ENCODE results near the gene CELF4.

DNA sequence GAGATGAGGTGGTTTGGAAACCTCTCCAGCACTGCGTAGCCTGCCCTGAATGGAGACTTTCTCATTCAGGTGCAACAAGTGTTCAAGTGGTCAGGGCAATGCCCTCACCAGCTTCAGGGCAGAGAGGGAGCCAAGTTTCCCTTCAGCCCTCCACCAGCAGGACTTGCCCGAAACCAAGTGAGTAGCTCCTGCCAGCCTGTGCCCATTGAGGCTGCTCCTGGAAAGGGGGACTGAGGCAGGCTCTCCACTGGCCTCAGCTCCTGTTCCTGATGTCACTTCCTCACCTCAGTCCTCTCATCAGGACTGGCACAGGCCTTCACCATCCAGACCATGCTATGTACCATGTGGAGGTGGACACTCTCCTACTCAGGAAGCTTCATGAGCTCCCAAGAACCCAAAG is 94.6 kb downstream of the CELF4 start:
- no peak for TF ChIP-seq POLR2AphosphoS5 (IDR thresholded peaks at IDR 0.05; ENCODE audit: low read depth, low read length)
- TF ChIP-seq POLR2A (IDR thresholded peaks at IDR 0.05; ENCODE audit: low read depth, low read length): no peak
- no peak for TF ChIP-seq TAF1 (IDR thresholded peaks at IDR 0.05; ENCODE audit: low read depth, low read length)
- TF ChIP-seq SPI1 (IDR thresholded peaks at IDR 0.05; ENCODE audit: low read depth, low read length): no peak
- TF ChIP-seq PAX5 (IDR thresholded peaks at IDR 0.05; ENCODE audit: insufficient read depth, low read length, severe bottlenecking): no peak
- TF ChIP-seq POU2F2 (IDR thresholded peaks at IDR 0.05; ENCODE audit: low read depth, low read length): no peak

Measured in GM12891 (cell line).